Measurements from ENCODE around the gene LOXL1. TPM values are rescaled to one million over a fixed set of nuclear protein-coding genes. Genes with fewer than 3 reads are reported as not detected.
A peak's percentile ranks its signal among the peaks of the same experiment; 100 is the strongest.

The LOXL1 gene
- total and polyA plus RNA-seq, 2 of the 13 experiments (the other 11 are each of a cell fraction or from before 2014, with no cell fraction given), result 0.51 to 1.3 TPM

GRCh38 chr15:73926219-73927002, at the start of gene LOXL1 (continued):
- TF ChIP-seq BCLAF1 (IDR thresholded peaks at IDR 0.05) (no peak), KDM2A (CRISPR knock-in tag; IDR thresholded peaks at IDR 0.05; ENCODE audit: borderline replicate concordance, low read depth) (0 out of 2 replicates have a peak, but pooled peaks have one; percentile 18), HHEX (CRISPR knock-in tag; IDR thresholded peaks at IDR 0.05) (no peak), AGO2 (optimal IDR thresholded peaks at IDR 0.05; ENCODE audit: low read depth, low read length) (no peak), ZSCAN21 (CRISPR knock-in tag; IDR thresholded peaks at IDR 0.05; ENCODE audit: borderline replicate concordance) (0 out of 2 replicates have a peak, but pooled peaks have one; percentile 39), ZNF530 (CRISPR knock-in tag; IDR thresholded peaks at IDR 0.05; ENCODE audit: low read depth) (no peak), IKZF1 (IDR thresholded peaks at IDR 0.05) (no peak), TFAP4 (IDR thresholded peaks at IDR 0.05; ENCODE audit: borderline replicate concordance, low read depth) (peak; percentile 65; the same call in 1 of the 2 replicates), ZMYM3 (CRISPR knock-in tag; IDR thresholded peaks at IDR 0.05) (peak; percentile 25), ELF3 (CRISPR knock-in tag; IDR thresholded peaks at IDR 0.05) (no peak), ZNF569 (CRISPR knock-in tag; IDR thresholded peaks at IDR 0.05; ENCODE audit: borderline replicate concordance) (no peak), MTF2 (CRISPR knock-in tag; IDR thresholded peaks at IDR 0.05; ENCODE audit: borderline replicate concordance) (0 out of 2 replicates have a peak, but pooled peaks have one; percentile 27), ZNF263 (CRISPR knock-in tag; IDR thresholded peaks at IDR 0.05) (peak; percentile 80), HNF1A (IDR thresholded peaks at IDR 0.05; ENCODE audit: low read depth) (no peak), HNF1A (CRISPR knock-in tag; IDR thresholded peaks at IDR 0.05; ENCODE audit: borderline replicate concordance) (no peak), PHF8 (CRISPR knock-in tag; IDR thresholded peaks at IDR 0.05) (0 out of 2 replicates have a peak, but pooled peaks have one; percentile 20), TEAD3 (CRISPR knock-in tag; optimal IDR thresholded peaks at IDR 0.05; ENCODE audit: borderline replicate concordance) (peak; percentile 18), XRCC5 (optimal IDR thresholded peaks at IDR 0.05; ENCODE audit: low read length) (peak; percentile 62), TARDBP (CRISPR knock-in tag; IDR thresholded peaks at IDR 0.05) (no peak)
- TF ChIP-seq, protein P1, sequence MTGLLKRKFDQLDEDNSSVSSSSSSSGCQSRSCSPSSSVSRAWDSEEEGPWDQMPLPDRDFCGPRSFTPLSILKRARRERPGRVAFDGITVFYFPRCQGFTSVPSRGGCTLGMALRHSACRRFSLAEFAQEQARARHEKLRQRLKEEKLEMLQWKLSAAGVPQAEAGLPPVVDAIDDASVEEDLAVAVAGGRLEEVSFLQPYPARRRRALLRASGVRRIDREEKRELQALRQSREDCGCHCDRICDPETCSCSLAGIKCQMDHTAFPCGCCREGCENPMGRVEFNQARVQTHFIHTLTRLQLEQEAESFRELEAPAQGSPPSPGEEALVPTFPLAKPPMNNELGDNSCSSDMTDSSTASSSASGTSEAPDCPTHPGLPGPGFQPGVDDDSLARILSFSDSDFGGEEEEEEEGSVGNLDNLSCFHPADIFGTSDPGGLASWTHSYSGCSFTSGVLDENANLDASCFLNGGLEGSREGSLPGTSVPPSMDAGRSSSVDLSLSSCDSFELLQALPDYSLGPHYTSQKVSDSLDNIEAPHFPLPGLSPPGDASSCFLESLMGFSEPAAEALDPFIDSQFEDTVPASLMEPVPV (CRISPR knock-in tag; IDR thresholded peaks at IDR 0.05), result 0 out of 2 replicates have a peak, but pooled peaks have one; percentile 41
